ENCODE data around the gene MORN3.

MORN3 gene

DNA sequence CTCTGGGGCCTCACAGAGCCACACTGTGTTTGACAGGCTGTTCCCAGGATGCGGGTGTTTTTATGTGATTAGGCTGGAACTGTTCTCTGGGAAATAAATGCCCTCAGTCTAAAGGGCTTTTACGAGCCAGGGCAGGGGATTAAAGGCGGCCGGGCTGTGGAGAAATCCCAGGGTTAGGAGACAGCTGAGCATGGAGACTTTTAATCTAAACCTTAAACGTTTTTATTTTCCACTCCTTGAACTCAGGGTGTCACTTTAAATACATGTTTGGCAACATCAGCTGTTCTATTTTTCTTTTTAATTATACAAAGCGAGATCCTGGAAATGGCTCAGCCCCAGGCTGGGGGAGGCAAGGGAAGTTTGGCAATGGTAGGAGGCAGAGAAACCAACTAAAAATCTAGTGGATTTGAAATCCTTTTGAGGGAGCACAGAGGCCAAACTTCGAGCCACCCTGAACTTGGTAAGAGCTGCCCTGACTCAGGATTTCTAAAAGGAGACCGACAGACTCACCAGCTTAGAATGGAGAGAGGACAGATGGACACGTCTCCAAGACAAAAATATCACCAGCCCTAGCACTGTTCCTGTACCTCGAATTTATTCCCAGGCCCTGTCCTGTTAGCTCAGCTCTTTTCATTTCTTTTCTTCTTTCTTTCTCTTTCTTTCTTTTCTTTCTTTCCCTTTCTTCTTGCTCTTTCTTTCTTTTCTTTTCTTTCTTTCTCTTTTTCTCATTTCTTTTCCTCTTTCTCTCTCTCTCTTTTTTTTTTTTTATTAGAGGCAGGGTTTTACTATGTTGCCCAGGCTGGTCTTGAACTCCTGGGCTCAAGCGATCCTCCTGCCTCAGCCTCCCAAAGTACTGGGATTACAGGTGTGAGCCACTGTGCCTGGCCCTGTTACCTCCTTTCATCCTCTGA, 59.0 kb downstream of the MORN3 start:
- in situ Hi-C loops (cut with MboI; ENCODE audit: low sequenced_read_pairs) = no loop called here

DNA sequence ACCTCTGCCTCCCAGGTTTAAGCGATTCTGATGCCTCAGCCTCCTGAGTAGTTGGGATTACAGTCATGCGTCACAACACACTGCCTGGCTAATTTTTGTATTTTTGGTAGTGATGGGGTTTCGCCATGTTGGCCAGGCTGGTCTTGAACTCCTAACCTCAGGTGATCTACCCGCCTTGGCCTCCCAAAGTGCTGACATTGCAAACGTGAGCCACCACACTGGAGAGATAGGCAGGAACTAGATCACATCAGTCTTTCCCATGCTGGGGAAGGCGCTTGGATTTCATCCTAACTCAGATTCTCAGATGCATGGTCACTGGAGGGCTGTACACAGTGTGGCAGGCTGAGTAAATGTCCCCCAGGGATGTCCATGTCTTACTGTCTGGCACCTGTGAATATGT, 61.2 kb downstream of the MORN3 start:
- in situ Hi-C loops (cut with MboI; ENCODE audit: low sequenced_read_pairs) = no loop called here

DNA sequence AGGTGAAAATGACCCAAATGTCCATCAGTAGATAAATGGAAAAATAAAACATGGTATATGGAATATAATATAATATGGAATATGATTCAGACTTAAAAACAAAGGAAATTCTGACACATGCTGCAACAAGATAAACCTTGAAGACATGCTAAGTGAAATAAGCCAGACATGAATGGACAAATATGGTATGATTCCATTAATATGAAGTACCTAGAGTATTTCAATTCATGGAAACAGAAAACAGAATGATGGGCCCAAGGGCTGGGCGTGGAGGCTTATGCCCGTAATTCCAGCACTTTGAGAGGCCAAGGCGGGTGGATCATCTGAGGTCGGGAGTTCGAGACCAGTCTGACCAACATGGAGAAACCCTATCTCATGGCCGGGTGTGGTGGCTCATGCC, 65.9 kb downstream of the MORN3 start:
- in situ Hi-C loops (cut with MboI; ENCODE audit: low sequenced_read_pairs) = no loop called here

DNA sequence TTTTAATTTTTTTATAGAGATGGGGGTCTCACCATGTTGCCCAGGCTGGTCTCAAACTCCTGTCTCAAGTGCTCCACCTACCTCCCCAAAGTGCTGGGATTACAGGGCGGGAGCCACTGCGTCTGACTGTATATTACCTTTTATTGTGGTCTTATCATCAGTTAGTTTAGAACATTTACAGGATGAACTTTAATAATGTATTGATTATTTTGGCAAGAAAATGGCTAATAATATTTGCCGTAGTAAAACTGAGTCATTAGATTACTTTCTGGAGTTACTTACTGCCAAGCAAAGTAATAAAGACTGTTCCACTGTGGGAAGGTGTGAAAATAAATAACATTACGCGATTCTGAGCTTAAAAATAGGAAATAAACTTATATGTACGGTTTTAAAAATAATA, 66.7 kb downstream of the MORN3 start:
- in situ Hi-C loops (cut with MboI; ENCODE audit: low sequenced_read_pairs) = no loop called here

DNA sequence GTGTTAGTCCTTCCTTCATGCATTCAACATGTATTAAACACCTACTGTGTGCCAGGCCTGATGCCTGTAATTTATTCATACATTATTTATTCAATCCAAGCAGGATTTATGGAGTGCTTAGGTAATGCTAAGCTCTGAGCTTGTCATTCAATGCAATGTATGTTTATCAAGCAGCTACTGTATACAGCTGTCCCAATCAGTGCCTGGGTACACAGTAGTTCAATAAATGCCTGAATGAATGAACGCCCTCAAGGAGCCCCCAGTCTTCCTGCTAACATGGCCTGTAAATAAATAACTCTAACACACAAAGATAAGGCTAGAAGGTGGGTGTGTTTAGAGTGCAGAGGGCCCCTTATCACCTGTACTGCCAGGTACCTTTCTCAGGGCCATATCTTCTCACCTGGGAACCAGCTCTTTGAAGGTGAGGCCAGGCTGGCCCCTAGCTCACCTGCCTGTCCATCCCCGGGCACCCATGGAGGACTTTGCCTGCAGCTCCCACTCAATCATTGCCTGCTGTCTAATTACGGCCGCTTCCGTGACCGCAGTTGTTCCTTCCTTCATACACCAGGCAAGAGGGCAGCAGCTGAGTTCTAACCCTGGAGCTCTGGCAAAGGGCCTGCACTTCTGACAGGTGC, 68.6 kb downstream of the MORN3 start:
- in situ Hi-C loops (cut with MboI; ENCODE audit: low sequenced_read_pairs) = no loop called here
